HG03460 (cell line): ENCODE results near the gene WBP2.

ENCODE experiments used
- ATAC-seq: cut with Tn5 transposase; IDR thresholded peaks from one replicate; pipeline ENCODE4 v1.9.1; 2021; ENCODE audit not compliant: unreplicated experiment

Gene WBP2

GRCh38 chr17:75845933-75846691 lies 9.0 kb downstream of the WBP2 start:
- no peak for ATAC-seq

- ATAC-seq, result peak; percentile 63
These were observed 9.9 kb downstream of the WBP2 start for GRCh38 chr17:75845058-75845711.

- peak; percentile 16 for ATAC-seq
These were observed 10.5 kb downstream of the WBP2 start for GRCh38 chr17:75844530-75845057.

GRCh38 chr17:75843577-75844529 lies 11.3 kb downstream of the WBP2 start, which contains the start of gene UNC13D:
UNC13D (minus strand) TSS chr17:75844404; CDS start chr17:75844337, 67 bp downstream.
- ATAC-seq, result peak; percentile 22

- no peak for ATAC-seq
These were observed 12.1 kb downstream of the WBP2 start for GRCh38 chr17:75842963-75843576.

GRCh38 chr17:75842411-75842810 lies 12.7 kb downstream of the WBP2 start:
- no peak for ATAC-seq

GRCh38 chr17:75840799-75841164 lies 14.4 kb downstream of the WBP2 start:
- ATAC-seq, result no peak

GRCh38 chr17:75839942-75840798 lies 15.0 kb downstream of the WBP2 start:
- ATAC-seq, result no peak

- no peak for ATAC-seq
These were observed 16.7 kb downstream of the WBP2 start for GRCh38 chr17:75838410-75838809.

- ATAC-seq, result no peak
These were observed 17.2 kb downstream of the WBP2 start for GRCh38 chr17:75837899-75838298.

GRCh38 chr17:75836605-75837004 lies 18.5 kb downstream of the WBP2 start:
- no peak for ATAC-seq

GRCh38 chr17:75835654-75835987 lies 19.5 kb downstream of the WBP2 start:
- ATAC-seq, result no peak

GRCh38 chr17:75834928-75835653 lies 20.0 kb downstream of the WBP2 start:
- no peak for ATAC-seq

- ATAC-seq, result no peak
These were observed 20.7 kb downstream of the WBP2 start for GRCh38 chr17:75834279-75834920.

- ATAC-seq, result no peak
These were observed 22.3 kb downstream of the WBP2 start for GRCh38 chr17:75832652-75833400.

GRCh38 chr17:75832164-75832651 lies 22.9 kb downstream of the WBP2 start:
- no peak for ATAC-seq

- no peak for ATAC-seq
These were observed 24.0 kb downstream of the WBP2 start for GRCh38 chr17:75831032-75831571.
